GM19468 (cell line): ENCODE measurements around the gene ATP5PF.
"Not testable (repeated sequence)": the region's sequence is repeated elsewhere in the genome, so short reads cannot be mapped to it uniquely, and the experiment has no call there.

ENCODE experiments used
- ATAC-seq: cut with Tn5 transposase; IDR thresholded peaks from one replicate; pipeline ENCODE4 v1.9.1; 2021; ENCODE audit warnings: mild to moderate bottlenecking, moderate library complexity, moderate number of reproducible peaks; ENCODE audit not compliant: unreplicated experiment; ENCODE audit errors: extremely low read depth

Gene ATP5PF

GRCh38 chr21:25734904-25735645, at the start of gene ATP5PF, which contains the start of gene GABPA:
Gene ATP5PF (minus strand): TSS chr21:25734904. CDS start chr21:25729794, 5,110 bp downstream.
Gene GABPA (plus strand): TSS chr21:25734972. CDS start chr21:25741599, 6,627 bp downstream.
- ATAC-seq = peak; percentile 85

GRCh38 chr21:25778126-25778875, 43.6 kb upstream of the ATP5PF start:
- not testable (repeated sequence) for ATAC-seq

GRCh38 chr21:25776440-25776839, 41.7 kb upstream of the ATP5PF start:
- no peak for ATAC-seq

- ATAC-seq = no peak
These were observed 38.0 kb upstream of the ATP5PF start for GRCh38 chr21:25772686-25773085.

GRCh38 chr21:25767921-25768320, 33.2 kb upstream of the ATP5PF start:
- no peak for ATAC-seq

GRCh38 chr21:25764065-25764464, 29.4 kb upstream of the ATP5PF start:
- no peak for ATAC-seq

GRCh38 chr21:25760677-25761076, 26.0 kb upstream of the ATP5PF start:
- ATAC-seq = no peak

GRCh38 chr21:25760061-25760460, 25.4 kb upstream of the ATP5PF start:
- no peak for ATAC-seq

- no peak for ATAC-seq
These were observed 24.9 kb upstream of the ATP5PF start for GRCh38 chr21:25759573-25759972.

- no peak for ATAC-seq
These were observed 22.8 kb upstream of the ATP5PF start for GRCh38 chr21:25757531-25757930.

GRCh38 chr21:25756190-25756932, 21.7 kb upstream of the ATP5PF start:
- no peak for ATAC-seq

GRCh38 chr21:25752416-25752815, 17.7 kb upstream of the ATP5PF start:
- ATAC-seq = no peak

- ATAC-seq = no peak
These were observed 15.4 kb upstream of the ATP5PF start for GRCh38 chr21:25750085-25750484.

GRCh38 chr21:25744854-25745253, 10.2 kb upstream of the ATP5PF start:
- no peak for ATAC-seq

GRCh38 chr21:25742900-25743299, 8.2 kb upstream of the ATP5PF start:
- peak; percentile 13 for ATAC-seq

- ATAC-seq = no peak
These were observed 2.7 kb upstream of the ATP5PF start for GRCh38 chr21:25737421-25737820.

- peak; percentile 1 for ATAC-seq
These were observed 1.2 kb upstream of the ATP5PF start for GRCh38 chr21:25735646-25736597.

GRCh38 chr21:25734654-25734903, 125 bp downstream of the ATP5PF start:
- ATAC-seq = no peak

GRCh38 chr21:25733859-25734653, 648 bp downstream of the ATP5PF start:
- ATAC-seq = no peak
